NB4 (cell line): Measurements from ENCODE around the gene AKR1B1.

ENCODE experiments used
- MAX ChIP-seq: IDR thresholded peaks from 2 replicates; pipeline ENCODE4 v1.6.1; 2011; ENCODE audit warnings: low read depth, low read length
- MYC ChIP-seq: IDR thresholded peaks from 2 replicates; pipeline ENCODE4 v1.6.1; 2011; ENCODE audit warnings: low read depth, low read length
- POLR2A ChIP-seq: IDR thresholded peaks from 2 replicates; pipeline ENCODE4 v1.6.1; 2011; ENCODE audit warnings: mild to moderate bottlenecking; ENCODE audit not compliant: insufficient read length; ENCODE audit errors: extremely low read depth
- TF ChIP-seq, protein P1 (sequence below): IDR thresholded peaks from one replicate; pipeline ENCODE4 v1.5.1; 2012; ENCODE audit warnings: low read depth, low read length

GRCh38 chr7:134469622-134470021 is 10.7 kb upstream of the AKR1B1 start:
- TF ChIP-seq MAX (no peak), POLR2A (no peak), MYC (no peak)
- TF ChIP-seq, protein P1, sequence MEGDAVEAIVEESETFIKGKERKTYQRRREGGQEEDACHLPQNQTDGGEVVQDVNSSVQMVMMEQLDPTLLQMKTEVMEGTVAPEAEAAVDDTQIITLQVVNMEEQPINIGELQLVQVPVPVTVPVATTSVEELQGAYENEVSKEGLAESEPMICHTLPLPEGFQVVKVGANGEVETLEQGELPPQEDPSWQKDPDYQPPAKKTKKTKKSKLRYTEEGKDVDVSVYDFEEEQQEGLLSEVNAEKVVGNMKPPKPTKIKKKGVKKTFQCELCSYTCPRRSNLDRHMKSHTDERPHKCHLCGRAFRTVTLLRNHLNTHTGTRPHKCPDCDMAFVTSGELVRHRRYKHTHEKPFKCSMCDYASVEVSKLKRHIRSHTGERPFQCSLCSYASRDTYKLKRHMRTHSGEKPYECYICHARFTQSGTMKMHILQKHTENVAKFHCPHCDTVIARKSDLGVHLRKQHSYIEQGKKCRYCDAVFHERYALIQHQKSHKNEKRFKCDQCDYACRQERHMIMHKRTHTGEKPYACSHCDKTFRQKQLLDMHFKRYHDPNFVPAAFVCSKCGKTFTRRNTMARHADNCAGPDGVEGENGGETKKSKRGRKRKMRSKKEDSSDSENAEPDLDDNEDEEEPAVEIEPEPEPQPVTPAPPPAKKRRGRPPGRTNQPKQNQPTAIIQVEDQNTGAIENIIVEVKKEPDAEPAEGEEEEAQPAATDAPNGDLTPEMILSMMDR = no peak
